HL-60 (cell line): ENCODE results near the gene THSD7B.

Experiments used
- CTCF ChIP-seq: IDR thresholded peaks from one replicate; pipeline ENCODE4 v1.5.1; 2011; ENCODE audit warnings: low read length, control low read depth, inconsistent platforms; ENCODE audit not compliant: insufficient read depth
- GABPA ChIP-seq: IDR thresholded peaks from 2 replicates; pipeline ENCODE4 v1.6.1; 2012; ENCODE audit warnings: low read depth
- POLR2AphosphoS5 ChIP-seq: IDR thresholded peaks from 2 replicates; pipeline ENCODE4 v1.6.1; 2012; ENCODE audit warnings: low read depth
- SPI1 ChIP-seq: IDR thresholded peaks from 2 replicates; pipeline ENCODE4 v1.6.1; 2012; ENCODE audit warnings: low read depth, mild to moderate bottlenecking, borderline replicate concordance
- TF ChIP-seq, protein P1 (sequence below): IDR thresholded peaks from 2 replicates; pipeline ENCODE4 v1.6.1; 2012; ENCODE audit warnings: low read depth; ENCODE audit not compliant: insufficient replicate concordance

DNA sequence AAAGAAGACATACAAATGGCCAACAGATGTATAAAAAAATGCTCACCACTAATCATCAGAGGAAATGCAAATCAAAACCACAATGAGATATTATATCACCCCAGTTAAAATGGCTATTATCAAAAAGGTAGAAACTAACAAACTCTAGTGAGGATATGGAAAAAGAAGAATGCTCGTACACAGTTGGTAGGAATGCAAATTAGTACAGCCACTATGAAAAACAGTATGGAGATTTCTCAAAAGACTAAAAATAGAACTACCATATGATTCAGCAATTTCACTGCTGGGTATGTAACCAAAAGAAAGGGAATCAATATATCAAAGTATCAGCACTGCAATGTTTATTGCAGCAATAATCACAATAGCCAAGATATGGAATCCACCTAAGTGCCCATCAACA lies 679.6 kb downstream of the THSD7B start:
- no peak for TF ChIP-seq CTCF
- TF ChIP-seq POLR2AphosphoS5 = no peak
- TF ChIP-seq GABPA = no peak
- TF ChIP-seq, protein P1, sequence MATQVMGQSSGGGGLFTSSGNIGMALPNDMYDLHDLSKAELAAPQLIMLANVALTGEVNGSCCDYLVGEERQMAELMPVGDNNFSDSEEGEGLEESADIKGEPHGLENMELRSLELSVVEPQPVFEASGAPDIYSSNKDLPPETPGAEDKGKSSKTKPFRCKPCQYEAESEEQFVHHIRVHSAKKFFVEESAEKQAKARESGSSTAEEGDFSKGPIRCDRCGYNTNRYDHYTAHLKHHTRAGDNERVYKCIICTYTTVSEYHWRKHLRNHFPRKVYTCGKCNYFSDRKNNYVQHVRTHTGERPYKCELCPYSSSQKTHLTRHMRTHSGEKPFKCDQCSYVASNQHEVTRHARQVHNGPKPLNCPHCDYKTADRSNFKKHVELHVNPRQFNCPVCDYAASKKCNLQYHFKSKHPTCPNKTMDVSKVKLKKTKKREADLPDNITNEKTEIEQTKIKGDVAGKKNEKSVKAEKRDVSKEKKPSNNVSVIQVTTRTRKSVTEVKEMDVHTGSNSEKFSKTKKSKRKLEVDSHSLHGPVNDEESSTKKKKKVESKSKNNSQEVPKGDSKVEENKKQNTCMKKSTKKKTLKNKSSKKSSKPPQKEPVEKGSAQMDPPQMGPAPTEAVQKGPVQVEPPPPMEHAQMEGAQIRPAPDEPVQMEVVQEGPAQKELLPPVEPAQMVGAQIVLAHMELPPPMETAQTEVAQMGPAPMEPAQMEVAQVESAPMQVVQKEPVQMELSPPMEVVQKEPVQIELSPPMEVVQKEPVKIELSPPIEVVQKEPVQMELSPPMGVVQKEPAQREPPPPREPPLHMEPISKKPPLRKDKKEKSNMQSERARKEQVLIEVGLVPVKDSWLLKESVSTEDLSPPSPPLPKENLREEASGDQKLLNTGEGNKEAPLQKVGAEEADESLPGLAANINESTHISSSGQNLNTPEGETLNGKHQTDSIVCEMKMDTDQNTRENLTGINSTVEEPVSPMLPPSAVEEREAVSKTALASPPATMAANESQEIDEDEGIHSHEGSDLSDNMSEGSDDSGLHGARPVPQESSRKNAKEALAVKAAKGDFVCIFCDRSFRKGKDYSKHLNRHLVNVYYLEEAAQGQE = no peak
- no peak for TF ChIP-seq SPI1
